ENCODE measurements around the gene DHTKD1. TPM values are rescaled to one million over a fixed set of nuclear protein-coding genes. Genes with fewer than 3 reads are reported as not detected.

Gene DHTKD1
- total and polyA plus RNA-seq, 10 of the 15 experiments (the other 5 are each of a cell fraction or from before 2014, with no cell fraction given), result 11.3 to 35.0 (median 26.9) TPM

DNA sequence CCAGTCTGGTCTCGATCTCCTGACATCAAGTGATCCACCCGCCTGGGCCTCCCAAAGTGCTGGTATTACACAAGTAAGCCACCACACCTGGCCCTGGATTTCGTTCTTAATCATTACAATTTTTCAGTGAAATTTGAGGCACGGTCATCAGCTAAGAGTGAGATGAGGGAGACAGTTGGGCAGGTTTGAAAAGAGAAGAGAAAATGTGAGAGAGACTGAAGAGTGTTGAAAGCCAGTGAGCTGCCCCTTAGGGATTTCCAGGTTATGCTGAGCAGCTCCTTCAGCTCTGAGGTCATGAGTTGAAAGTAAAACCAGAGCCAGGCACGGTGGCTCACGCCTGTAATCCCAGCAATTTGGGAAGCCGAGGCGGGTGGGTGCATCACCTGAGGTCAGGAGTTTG, 20.2 kb upstream of the DHTKD1 start (continued):
- TF ChIP-seq, protein P1, sequence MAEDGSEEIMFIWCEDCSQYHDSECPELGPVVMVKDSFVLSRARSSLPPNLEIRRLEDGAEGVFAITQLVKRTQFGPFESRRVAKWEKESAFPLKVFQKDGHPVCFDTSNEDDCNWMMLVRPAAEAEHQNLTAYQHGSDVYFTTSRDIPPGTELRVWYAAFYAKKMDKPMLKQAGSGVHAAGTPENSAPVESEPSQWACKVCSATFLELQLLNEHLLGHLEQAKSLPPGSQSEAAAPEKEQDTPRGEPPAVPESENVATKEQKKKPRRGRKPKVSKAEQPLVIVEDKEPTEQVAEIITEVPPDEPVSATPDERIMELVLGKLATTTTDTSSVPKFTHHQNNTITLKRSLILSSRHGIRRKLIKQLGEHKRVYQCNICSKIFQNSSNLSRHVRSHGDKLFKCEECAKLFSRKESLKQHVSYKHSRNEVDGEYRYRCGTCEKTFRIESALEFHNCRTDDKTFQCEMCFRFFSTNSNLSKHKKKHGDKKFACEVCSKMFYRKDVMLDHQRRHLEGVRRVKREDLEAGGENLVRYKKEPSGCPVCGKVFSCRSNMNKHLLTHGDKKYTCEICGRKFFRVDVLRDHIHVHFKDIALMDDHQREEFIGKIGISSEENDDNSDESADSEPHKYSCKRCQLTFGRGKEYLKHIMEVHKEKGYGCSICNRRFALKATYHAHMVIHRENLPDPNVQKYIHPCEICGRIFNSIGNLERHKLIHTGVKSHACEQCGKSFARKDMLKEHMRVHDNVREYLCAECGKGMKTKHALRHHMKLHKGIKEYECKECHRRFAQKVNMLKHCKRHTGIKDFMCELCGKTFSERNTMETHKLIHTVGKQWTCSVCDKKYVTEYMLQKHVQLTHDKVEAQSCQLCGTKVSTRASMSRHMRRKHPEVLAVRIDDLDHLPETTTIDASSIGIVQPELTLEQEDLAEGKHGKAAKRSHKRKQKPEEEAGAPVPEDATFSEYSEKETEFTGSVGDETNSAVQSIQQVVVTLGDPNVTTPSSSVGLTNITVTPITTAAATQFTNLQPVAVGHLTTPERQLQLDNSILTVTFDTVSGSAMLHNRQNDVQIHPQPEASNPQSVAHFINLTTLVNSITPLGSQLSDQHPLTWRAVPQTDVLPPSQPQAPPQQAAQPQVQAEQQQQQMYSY (CRISPR knock-in tag; IDR thresholded peaks at IDR 0.05), result no peak
- TF ChIP-seq, protein P2, sequence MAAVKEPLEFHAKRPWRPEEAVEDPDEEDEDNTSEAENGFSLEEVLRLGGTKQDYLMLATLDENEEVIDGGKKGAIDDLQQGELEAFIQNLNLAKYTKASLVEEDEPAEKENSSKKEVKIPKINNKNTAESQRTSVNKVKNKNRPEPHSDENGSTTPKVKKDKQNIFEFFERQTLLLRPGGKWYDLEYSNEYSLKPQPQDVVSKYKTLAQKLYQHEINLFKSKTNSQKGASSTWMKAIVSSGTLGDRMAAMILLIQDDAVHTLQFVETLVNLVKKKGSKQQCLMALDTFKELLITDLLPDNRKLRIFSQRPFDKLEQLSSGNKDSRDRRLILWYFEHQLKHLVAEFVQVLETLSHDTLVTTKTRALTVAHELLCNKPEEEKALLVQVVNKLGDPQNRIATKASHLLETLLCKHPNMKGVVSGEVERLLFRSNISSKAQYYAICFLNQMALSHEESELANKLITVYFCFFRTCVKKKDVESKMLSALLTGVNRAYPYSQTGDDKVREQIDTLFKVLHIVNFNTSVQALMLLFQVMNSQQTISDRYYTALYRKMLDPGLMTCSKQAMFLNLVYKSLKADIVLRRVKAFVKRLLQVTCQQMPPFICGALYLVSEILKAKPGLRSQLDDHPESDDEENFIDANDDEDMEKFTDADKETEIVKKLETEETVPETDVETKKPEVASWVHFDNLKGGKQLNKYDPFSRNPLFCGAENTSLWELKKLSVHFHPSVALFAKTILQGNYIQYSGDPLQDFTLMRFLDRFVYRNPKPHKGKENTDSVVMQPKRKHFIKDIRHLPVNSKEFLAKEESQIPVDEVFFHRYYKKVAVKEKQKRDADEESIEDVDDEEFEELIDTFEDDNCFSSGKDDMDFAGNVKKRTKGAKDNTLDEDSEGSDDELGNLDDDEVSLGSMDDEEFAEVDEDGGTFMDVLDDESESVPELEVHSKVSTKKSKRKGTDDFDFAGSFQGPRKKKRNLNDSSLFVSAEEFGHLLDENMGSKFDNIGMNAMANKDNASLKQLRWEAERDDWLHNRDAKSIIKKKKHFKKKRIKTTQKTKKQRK (IDR thresholded peaks at IDR 0.05; ENCODE audit: low read depth, low read length), result no peak
- TF ChIP-seq, protein P3, sequence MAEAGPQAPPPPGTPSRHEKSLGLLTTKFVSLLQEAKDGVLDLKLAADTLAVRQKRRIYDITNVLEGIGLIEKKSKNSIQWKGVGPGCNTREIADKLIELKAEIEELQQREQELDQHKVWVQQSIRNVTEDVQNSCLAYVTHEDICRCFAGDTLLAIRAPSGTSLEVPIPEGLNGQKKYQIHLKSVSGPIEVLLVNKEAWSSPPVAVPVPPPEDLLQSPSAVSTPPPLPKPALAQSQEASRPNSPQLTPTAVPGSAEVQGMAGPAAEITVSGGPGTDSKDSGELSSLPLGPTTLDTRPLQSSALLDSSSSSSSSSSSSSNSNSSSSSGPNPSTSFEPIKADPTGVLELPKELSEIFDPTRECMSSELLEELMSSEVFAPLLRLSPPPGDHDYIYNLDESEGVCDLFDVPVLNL (IDR thresholded peaks at IDR 0.05; ENCODE audit: low read depth, low read length), result no peak
- TF ChIP-seq, protein P4, sequence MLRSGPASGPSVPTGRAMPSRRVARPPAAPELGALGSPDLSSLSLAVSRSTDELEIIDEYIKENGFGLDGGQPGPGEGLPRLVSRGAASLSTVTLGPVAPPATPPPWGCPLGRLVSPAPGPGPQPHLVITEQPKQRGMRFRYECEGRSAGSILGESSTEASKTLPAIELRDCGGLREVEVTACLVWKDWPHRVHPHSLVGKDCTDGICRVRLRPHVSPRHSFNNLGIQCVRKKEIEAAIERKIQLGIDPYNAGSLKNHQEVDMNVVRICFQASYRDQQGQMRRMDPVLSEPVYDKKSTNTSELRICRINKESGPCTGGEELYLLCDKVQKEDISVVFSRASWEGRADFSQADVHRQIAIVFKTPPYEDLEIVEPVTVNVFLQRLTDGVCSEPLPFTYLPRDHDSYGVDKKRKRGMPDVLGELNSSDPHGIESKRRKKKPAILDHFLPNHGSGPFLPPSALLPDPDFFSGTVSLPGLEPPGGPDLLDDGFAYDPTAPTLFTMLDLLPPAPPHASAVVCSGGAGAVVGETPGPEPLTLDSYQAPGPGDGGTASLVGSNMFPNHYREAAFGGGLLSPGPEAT (IDR thresholded peaks at IDR 0.05; ENCODE audit: low read depth), result peak; percentile 68
- no peak for TF ChIP-seq RAD21 (IDR thresholded peaks at IDR 0.05; ENCODE audit: insufficient read depth, low read depth, low read length)
- peak; percentile 91; the same call in 1 of the 2 replicates for TF ChIP-seq TCF3 (IDR thresholded peaks at IDR 0.05; ENCODE audit: borderline replicate concordance, insufficient read depth, low read depth, low read length)
- TF ChIP-seq FOXK2 (IDR thresholded peaks at IDR 0.05), result no peak
- TF ChIP-seq, protein P5, sequence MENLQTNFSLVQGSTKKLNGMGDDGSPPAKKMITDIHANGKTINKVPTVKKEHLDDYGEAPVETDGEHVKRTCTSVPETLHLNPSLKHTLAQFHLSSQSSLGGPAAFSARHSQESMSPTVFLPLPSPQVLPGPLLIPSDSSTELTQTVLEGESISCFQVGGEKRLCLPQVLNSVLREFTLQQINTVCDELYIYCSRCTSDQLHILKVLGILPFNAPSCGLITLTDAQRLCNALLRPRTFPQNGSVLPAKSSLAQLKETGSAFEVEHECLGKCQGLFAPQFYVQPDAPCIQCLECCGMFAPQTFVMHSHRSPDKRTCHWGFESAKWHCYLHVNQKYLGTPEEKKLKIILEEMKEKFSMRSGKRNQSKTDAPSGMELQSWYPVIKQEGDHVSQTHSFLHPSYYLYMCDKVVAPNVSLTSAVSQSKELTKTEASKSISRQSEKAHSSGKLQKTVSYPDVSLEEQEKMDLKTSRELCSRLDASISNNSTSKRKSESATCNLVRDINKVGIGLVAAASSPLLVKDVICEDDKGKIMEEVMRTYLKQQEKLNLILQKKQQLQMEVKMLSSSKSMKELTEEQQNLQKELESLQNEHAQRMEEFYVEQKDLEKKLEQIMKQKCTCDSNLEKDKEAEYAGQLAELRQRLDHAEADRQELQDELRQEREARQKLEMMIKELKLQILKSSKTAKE (IDR thresholded peaks at IDR 0.05; ENCODE audit: low read depth, poor library complexity, severe bottlenecking), result peak; percentile 49
- TF ChIP-seq, protein P6, sequence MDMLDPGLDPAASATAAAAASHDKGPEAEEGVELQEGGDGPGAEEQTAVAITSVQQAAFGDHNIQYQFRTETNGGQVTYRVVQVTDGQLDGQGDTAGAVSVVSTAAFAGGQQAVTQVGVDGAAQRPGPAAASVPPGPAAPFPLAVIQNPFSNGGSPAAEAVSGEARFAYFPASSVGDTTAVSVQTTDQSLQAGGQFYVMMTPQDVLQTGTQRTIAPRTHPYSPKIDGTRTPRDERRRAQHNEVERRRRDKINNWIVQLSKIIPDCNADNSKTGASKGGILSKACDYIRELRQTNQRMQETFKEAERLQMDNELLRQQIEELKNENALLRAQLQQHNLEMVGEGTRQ (IDR thresholded peaks at IDR 0.05; ENCODE audit: borderline replicate concordance, low read depth, low read length), result no peak
- no peak for TF ChIP-seq SIN3A (IDR thresholded peaks at IDR 0.05; ENCODE audit: low read depth, low read length)
- TF ChIP-seq RCOR1 (conservative IDR thresholded peaks at IDR 0.05; ENCODE audit: low read depth, low read length), result no peak
- TF ChIP-seq, protein P7, sequence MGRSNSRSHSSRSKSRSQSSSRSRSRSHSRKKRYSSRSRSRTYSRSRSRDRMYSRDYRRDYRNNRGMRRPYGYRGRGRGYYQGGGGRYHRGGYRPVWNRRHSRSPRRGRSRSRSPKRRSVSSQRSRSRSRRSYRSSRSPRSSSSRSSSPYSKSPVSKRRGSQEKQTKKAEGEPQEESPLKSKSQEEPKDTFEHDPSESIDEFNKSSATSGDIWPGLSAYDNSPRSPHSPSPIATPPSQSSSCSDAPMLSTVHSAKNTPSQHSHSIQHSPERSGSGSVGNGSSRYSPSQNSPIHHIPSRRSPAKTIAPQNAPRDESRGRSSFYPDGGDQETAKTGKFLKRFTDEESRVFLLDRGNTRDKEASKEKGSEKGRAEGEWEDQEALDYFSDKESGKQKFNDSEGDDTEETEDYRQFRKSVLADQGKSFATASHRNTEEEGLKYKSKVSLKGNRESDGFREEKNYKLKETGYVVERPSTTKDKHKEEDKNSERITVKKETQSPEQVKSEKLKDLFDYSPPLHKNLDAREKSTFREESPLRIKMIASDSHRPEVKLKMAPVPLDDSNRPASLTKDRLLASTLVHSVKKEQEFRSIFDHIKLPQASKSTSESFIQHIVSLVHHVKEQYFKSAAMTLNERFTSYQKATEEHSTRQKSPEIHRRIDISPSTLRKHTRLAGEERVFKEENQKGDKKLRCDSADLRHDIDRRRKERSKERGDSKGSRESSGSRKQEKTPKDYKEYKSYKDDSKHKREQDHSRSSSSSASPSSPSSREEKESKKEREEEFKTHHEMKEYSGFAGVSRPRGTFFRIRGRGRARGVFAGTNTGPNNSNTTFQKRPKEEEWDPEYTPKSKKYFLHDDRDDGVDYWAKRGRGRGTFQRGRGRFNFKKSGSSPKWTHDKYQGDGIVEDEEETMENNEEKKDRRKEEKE (IDR thresholded peaks at IDR 0.05), result no peak
- peak; percentile 89 for TF ChIP-seq IKZF1 (conservative IDR thresholded peaks at IDR 0.05)
